ENCODE results near the gene NRXN3. TPM values are rescaled to one million over a fixed set of nuclear protein-coding genes. Genes with fewer than 3 reads are reported as not detected.

NRXN3 gene
- polyA plus RNA-seq, 1 donor (not counting 4 experiments of a cell fraction or from before 2014, with no cell fraction given), result 0.89 TPM

DNA sequence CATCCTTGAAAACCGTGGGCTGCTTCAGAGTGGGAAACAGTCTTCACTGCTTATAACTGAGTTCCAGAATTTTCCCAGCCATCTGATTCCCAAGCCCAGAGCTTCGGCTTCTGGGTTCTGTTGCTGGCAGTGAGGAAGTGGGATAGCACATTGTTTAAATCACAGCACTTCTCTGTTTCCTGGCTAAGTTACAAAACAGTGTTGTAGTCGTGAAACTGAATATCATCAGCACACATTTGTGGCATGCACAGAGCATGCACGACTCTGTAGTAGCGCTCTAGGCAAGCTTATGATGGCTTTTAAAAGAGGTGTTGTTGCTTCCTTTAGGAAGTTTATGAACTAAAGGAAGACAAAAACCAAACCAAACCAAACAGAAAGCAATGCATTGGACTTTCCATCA is 1005.5 kb downstream of the NRXN3 start:
- dilution Hi-C loops (cut with MboI; ENCODE audit: extremely low pct_ligation_motif_present, low sequenced_read_pairs), result no loop called here
- no peak overlapping the region for H3K9ac ChIP-seq (ENCODE audit: control insufficient read depth, extremely low read depth, insufficient read depth, low read length)

GRCh38 chr14:79177106-79177505 is 1006.9 kb downstream of the NRXN3 start:
- Histone ChIP-seq H3K79me2 (ENCODE audit: control insufficient read depth, insufficient read depth, low read length) (no peaks in the 10 kb centered on the region), H3K27me3 (ENCODE audit: control insufficient read depth, extremely low read depth, insufficient read depth, low read length) (no peaks in the 10 kb centered on the region), H3K4me3 (ENCODE audit: control insufficient read depth in 2 of 3, extremely low read depth in 1 of 3, insufficient read depth in 2 of 3, low read depth in 1 of 3, low read length in 3 of 3) (no peak overlapping the region), H4K20me1 (ENCODE audit: control insufficient read depth, extremely low read depth, insufficient read depth, low read length) (no peaks in the 10 kb centered on the region), H2AFZ (ENCODE audit: control insufficient read depth, low read length) (no peak overlapping the region), H3K9me3 (ENCODE audit: control insufficient read depth, low read depth, low read length) (no peaks in the 10 kb centered on the region), H3K9me1 (ENCODE audit: control insufficient read depth, extremely low read depth, insufficient read depth, low read length) (no peaks in the 10 kb centered on the region), H3K27ac (ENCODE audit: control insufficient read depth, insufficient read depth, low read length) (no peak overlapping the region), H3K4me2 (ENCODE audit: control insufficient read depth, extremely low read depth, insufficient read depth, low read depth, low read length) (no peak overlapping the region), H3K36me3 (ENCODE audit: control insufficient read depth in 2 of 2, extremely low read depth in 1 of 2, insufficient read depth in 2 of 2, low read length in 2 of 2) (no peaks in the 10 kb centered on the region), H3K9ac (ENCODE audit: control insufficient read depth, extremely low read depth, insufficient read depth, low read length) (no peak overlapping the region), H3K4me1 (ENCODE audit: control insufficient read depth, extremely low read depth, insufficient read depth, low read length) (no peaks in the 10 kb centered on the region)
- TF ChIP-seq CTCF (optimal IDR thresholded peaks at IDR 0.05 in 1 of 3, IDR thresholded peaks at IDR 0.05 in 1 of 3, conservative IDR thresholded peaks at IDR 0.05 in 1 of 3; ENCODE audit: extremely low read depth in 1 of 3, insufficient read depth in 2 of 3, low read length in 3 of 3), result no peak
- no peak for TF ChIP-seq EZH2 (IDR thresholded peaks at IDR 0.05; ENCODE audit: low read length)
- no peak for FAIRE-seq
- dilution Hi-C loops (cut with MboI; ENCODE audit: extremely low pct_ligation_motif_present, low sequenced_read_pairs), result no loop called here
- DNase-seq (ENCODE audit: low read depth, low spot score), result no peak

More for the DNA sequence above, 1005.5 kb downstream of the NRXN3 start:
- no peak for FAIRE-seq
- H3K9me3 ChIP-seq (ENCODE audit: control insufficient read depth, low read depth, low read length), result no peaks in the 10 kb centered on the region
- H3K9me1 ChIP-seq (ENCODE audit: control insufficient read depth, extremely low read depth, insufficient read depth, low read length), result no peaks in the 10 kb centered on the region
- H2AFZ ChIP-seq (ENCODE audit: control insufficient read depth, low read length), result no peak overlapping the region
- TF ChIP-seq EZH2 (IDR thresholded peaks at IDR 0.05; ENCODE audit: low read length) (no peak), CTCF (optimal IDR thresholded peaks at IDR 0.05 in 1 of 3, IDR thresholded peaks at IDR 0.05 in 1 of 3, conservative IDR thresholded peaks at IDR 0.05 in 1 of 3; ENCODE audit: extremely low read depth in 1 of 3, insufficient read depth in 2 of 3, low read length in 3 of 3) (no peak)
- H3K4me3 ChIP-seq (ENCODE audit: control insufficient read depth in 2 of 3, extremely low read depth in 1 of 3, insufficient read depth in 2 of 3, low read depth in 1 of 3, low read length in 3 of 3), result no peak overlapping the region
- no peaks in the 10 kb centered on the region for H3K36me3 ChIP-seq (ENCODE audit: control insufficient read depth in 2 of 2, extremely low read depth in 1 of 2, insufficient read depth in 2 of 2, low read length in 2 of 2)
- no peaks in the 10 kb centered on the region for H4K20me1 ChIP-seq (ENCODE audit: control insufficient read depth, extremely low read depth, insufficient read depth, low read length)
- H3K4me1 ChIP-seq (ENCODE audit: control insufficient read depth, extremely low read depth, insufficient read depth, low read length), result no peaks in the 10 kb centered on the region
- no peak overlapping the region for H3K27ac ChIP-seq (ENCODE audit: control insufficient read depth, insufficient read depth, low read length)
- no peaks in the 10 kb centered on the region for H3K79me2 ChIP-seq (ENCODE audit: control insufficient read depth, insufficient read depth, low read length)
- no peaks in the 10 kb centered on the region for H3K27me3 ChIP-seq (ENCODE audit: control insufficient read depth, extremely low read depth, insufficient read depth, low read length)
- no peak overlapping the region for H3K4me2 ChIP-seq (ENCODE audit: control insufficient read depth, extremely low read depth, insufficient read depth, low read depth, low read length)
- DNase-seq (ENCODE audit: low read depth, low spot score), result no peak
